Esophagus squamous epithelium (tissue), 5 donors: ENCODE data around the gene CTDSPL. TPM values are rescaled to one million over a fixed set of nuclear protein-coding genes. Genes with fewer than 3 reads are reported as not detected.

Experiments used
- DNase-seq: peaks from one replicate; lab custom pipeline; 2025; lab: John Stamatoyannopoulos, UW
- H3K27ac ChIP-seq, 4 donors: fragments of 200-600 bp; sonication (generic); one replicate each; pipeline ENCODE4 v1.5.1; 2016 to 2019; ENCODE audit warnings: mild to moderate bottlenecking in 1 of 4
- H3K27me3 ChIP-seq, 4 donors: fragments of 200-600 bp; sonication (generic); 1 replicate in 3 of 4; 2 replicates in 1 of 4; pipeline versions ENCODE4 v1.5.1 to v1.6.0; 2017 to 2021; ENCODE audit warnings: antibody characterized with exemption in 1 of 4
- H3K36me3 ChIP-seq, 3 donors: fragments of 200-600 bp; sonication (generic); one replicate each; pipeline ENCODE4 v1.5.1; 2016 to 2019
- H3K4me1 ChIP-seq, 3 donors: fragments of 200-600 bp; sonication (generic); one replicate each; pipeline ENCODE4 v1.5.1; 2017 to 2019
- H3K4me3 ChIP-seq, 4 donors: fragments of 200-600 bp; sonication (generic); 1 replicate in 3 of 4; 2 replicates in 1 of 4; pipeline ENCODE4 v1.5.1; 2016 to 2019; ENCODE audit warnings: mild to moderate bottlenecking in 2 of 4, moderate library complexity in 1 of 4
- H3K9me3 ChIP-seq, 3 donors: fragments of 200-600 bp; sonication (generic); one replicate each; pipeline ENCODE4 v1.5.1; 2016 to 2019
- CTCF ChIP-seq, 6 experiments: fragments of 450-650 bp in 4 of 6; fragments of 200-600 bp in 2 of 6; sonication (generic) in 2 of 6; IDR thresholded peaks; one replicate each; pipeline ENCODE4 v1.5.1; 2016 to 2019; ENCODE audit warnings: antibody characterized with exemption in 6 of 6, mild to moderate bottlenecking in 4 of 6, moderate library complexity in 4 of 6
- POLR2A ChIP-seq, 4 donors: fragments of 450-650 bp; IDR thresholded peaks; one replicate each; pipeline ENCODE4 v1.6.1; 2017; ENCODE audit warnings: antibody characterized with exemption in 4 of 4, mild to moderate bottlenecking in 4 of 4, moderate library complexity in 3 of 4
- WGBS, 2 donors: methylation state at CpG; one replicate each; pipeline ENCODE4 v1.1.5; 2018; 5-methylcytosine and 5-hydroxymethylcytosine counted together
- intact Hi-C: fragments of 100-400 bp; cut with DNase I; formaldehyde crosslinking; loops from one replicate; pipeline ENCODE4 v1.15.0; 2022
- total RNA-seq, 4 donors: library from RNA; depleted of rRNA; stranded (reverse); fragments of >200 nt; gene quantifications; one replicate each; pipeline ENCODE4 v1.1.0, GENCODE V29; 2016
- donor health status: DM: yes; HTN: yes; CAD: no.

The CTDSPL gene
- total RNA-seq, 4 donors from 2014 or later = 20.7 to 55.1 (median 30.8) TPM

GRCh38 chr3:37824954-37825328 lies 36.7 kb upstream of the CTDSPL start:
- Histone ChIP-seq H3K27ac (peak overlapping the region in 3 of 4 donors; percentile 58 to 70 (median 68)), H3K9me3 (no peaks in the 10 kb centered on the region), H3K27me3 (no peaks in the 10 kb centered on the region), H3K4me1 (peaks cover 4 to 45% (median 10%) of the 10 kb centered on the region in 3 donors), H3K4me3 (no peak overlapping the region), H3K36me3 (peaks cover 0 to 16% (median 0%) of the 10 kb centered on the region in 3 donors)
- TF ChIP-seq CTCF (IDR thresholded peaks at IDR 0.05) = no peak
- no peak for TF ChIP-seq POLR2A (IDR thresholded peaks at IDR 0.05)
- WGBS, 2 donors = 7 to 23% methylated on average over 1 of the region's 1 CpG
- intact Hi-C loops = no loop called here
- DNase-seq = no peak

- peak overlapping the region in 3 of 4 donors; percentile 58 to 70 (median 68) for H3K27ac ChIP-seq
- WGBS, 2 donors = 33 to 53% methylated on average over 3 of the region's 3 CpGs
- H3K4me1 ChIP-seq = peaks cover 4 to 45% (median 10%) of the 10 kb centered on the region in 3 donors
- no peak for DNase-seq
- no peaks in the 10 kb centered on the region for H3K9me3 ChIP-seq
- no peaks in the 10 kb centered on the region for H3K27me3 ChIP-seq
- no peak overlapping the region for H3K4me3 ChIP-seq
- intact Hi-C loops = no loop called here
- TF ChIP-seq POLR2A (IDR thresholded peaks at IDR 0.05) (no peak), CTCF (IDR thresholded peaks at IDR 0.05) (no peak)
- peaks cover 0 to 13% (median 0%) of the 10 kb centered on the region in 3 donors for H3K36me3 ChIP-seq
Observed at GRCh38 chr3:37825744-37826400, 35.8 kb upstream of the CTDSPL start.

GRCh38 chr3:37826502-37826901 lies 35.2 kb upstream of the CTDSPL start:
- Histone ChIP-seq H3K27ac (peak overlapping the region in 3 of 4 donors; percentile 58 to 70 (median 68)), H3K9me3 (no peaks in the 10 kb centered on the region), H3K36me3 (peaks cover 0 to 16% (median 0%) of the 10 kb centered on the region in 3 donors), H3K27me3 (no peaks in the 10 kb centered on the region), H3K4me3 (no peak overlapping the region), H3K4me1 (peaks cover 4 to 45% (median 10%) of the 10 kb centered on the region in 3 donors)
- no peak for TF ChIP-seq CTCF (IDR thresholded peaks at IDR 0.05)
- TF ChIP-seq POLR2A (IDR thresholded peaks at IDR 0.05) = no peak
- intact Hi-C loops = no loop called here
- DNase-seq = no peak
- WGBS, 2 donors = 69 to 77% methylated on average over 2 of the region's 2 CpGs

GRCh38 chr3:37826933-37827332 lies 34.7 kb upstream of the CTDSPL start:
- H3K36me3 ChIP-seq = peaks cover 0 to 20% (median 0%) of the 10 kb centered on the region in 3 donors
- no peak overlapping the region for H3K4me3 ChIP-seq
- 59 to 91% methylated on average over 1 of the region's 1 CpG for WGBS, 2 donors
- H3K9me3 ChIP-seq = no peaks in the 10 kb centered on the region
- TF ChIP-seq CTCF (IDR thresholded peaks at IDR 0.05) = no peak
- no peak for TF ChIP-seq POLR2A (IDR thresholded peaks at IDR 0.05)
- peaks cover 4 to 45% (median 10%) of the 10 kb centered on the region in 3 donors for H3K4me1 ChIP-seq
- no peak for DNase-seq
- peak overlapping the region in 1 of 4 donors; percentile 68 for H3K27ac ChIP-seq
- intact Hi-C loops = no loop called here
- no peaks in the 10 kb centered on the region for H3K27me3 ChIP-seq

GRCh38 chr3:37832480-37832879 lies 29.2 kb upstream of the CTDSPL start:
- H3K36me3 ChIP-seq = peaks cover 0 to 29% (median 0%) of the 10 kb centered on the region in 3 donors
- peaks cover 0 to 13% (median 2%) of the 10 kb centered on the region in 3 donors for H3K4me1 ChIP-seq
- no peak overlapping the region for H3K4me3 ChIP-seq
- no peaks in the 10 kb centered on the region for H3K27me3 ChIP-seq
- no peak overlapping the region for H3K27ac ChIP-seq
- H3K9me3 ChIP-seq = no peaks in the 10 kb centered on the region
- TF ChIP-seq CTCF (IDR thresholded peaks at IDR 0.05) = no peak
- no peak for TF ChIP-seq POLR2A (IDR thresholded peaks at IDR 0.05)
- 87 to 88% methylated on average over 3 of the region's 3 CpGs for WGBS, 2 donors
- no peak for DNase-seq
- intact Hi-C loops = no loop called here
